Suprapubic skin (tissue), 2 donors: ENCODE results near the gene MYOZ3.

Experiments used
- EP300 ChIP-seq: sonication (generic); formaldehyde crosslinking; IDR thresholded peaks from one replicate; pipeline ENCODE4 v1.6.1; 2017; ENCODE audit warnings: antibody characterized with exemption
- POLR2A ChIP-seq, 2 donors: fragments of 450-650 bp; IDR thresholded peaks; one replicate each; pipeline ENCODE4 v1.6.1; 2017; ENCODE audit warnings: antibody characterized with exemption in 2 of 2, mild to moderate bottlenecking in 2 of 2, moderate library complexity in 2 of 2

- no peak for TF ChIP-seq POLR2A (IDR thresholded peaks at IDR 0.05)
- TF ChIP-seq EP300 = no peak
Observed at GRCh38 chr5:150649108-150650020, 11.7 kb upstream of the MYOZ3 start.
